GM20000 (cell line): ENCODE measurements around the gene TMEM178B.

Source experiments
- DNase-seq: peaks from one replicate; pipeline ENCODE4 v3.0.0; 2012; ENCODE audit warnings: low spot score
- CTCF ChIP-seq: IDR thresholded peaks from 2 replicates; pipeline ENCODE4 v1.5.1; 2012; ENCODE audit warnings: mild to moderate bottlenecking, control low read depth; ENCODE audit errors: extremely low read depth, missing control alignments

Gene TMEM178B

GRCh38 chr7:141478845-141479244 is 405.0 kb downstream of the TMEM178B start:
- DNase-seq, result no peak
- TF ChIP-seq CTCF, result no peak

- no peak for DNase-seq
- TF ChIP-seq CTCF, result no peak
Measured at GRCh38 chr7:141480953-141481352, 407.1 kb downstream of the TMEM178B start.

GRCh38 chr7:141481971-141482370 is 408.1 kb downstream of the TMEM178B start:
- TF ChIP-seq CTCF, result no peak

GRCh38 chr7:141483044-141483443 is 409.2 kb downstream of the TMEM178B start:
- no peak for TF ChIP-seq CTCF
- DNase-seq, result no peak

More at GRCh38 chr7:141481971-141482370, 408.1 kb downstream of the TMEM178B start:
- DNase-seq, result no peak

GRCh38 chr7:141484907-141485306 is 411.0 kb downstream of the TMEM178B start:
- TF ChIP-seq CTCF, result no peak
- DNase-seq, result no peak

- no peak for DNase-seq
Measured at GRCh38 chr7:141486959-141487358, 413.1 kb downstream of the TMEM178B start.

GRCh38 chr7:141490474-141490873 is 416.6 kb downstream of the TMEM178B start:
- no peak for DNase-seq
- TF ChIP-seq CTCF, result no peak

More at GRCh38 chr7:141486959-141487358, 413.1 kb downstream of the TMEM178B start:
- TF ChIP-seq CTCF, result no peak

GRCh38 chr7:141495057-141495456 is 421.2 kb downstream of the TMEM178B start:
- TF ChIP-seq CTCF, result no peak
- DNase-seq, result no peak
